GM12874 (cell line): ENCODE measurements around the gene NLRC3.

Source experiments
- TF ChIP-seq, protein P1 (sequence below): IDR thresholded peaks from 2 replicates; pipeline ENCODE4 v1.5.1; 2011; ENCODE audit warnings: low read depth, mild to moderate bottlenecking, control low read depth, low read length, moderate library complexity; ENCODE audit not compliant: insufficient read depth

Gene NLRC3

DNA sequence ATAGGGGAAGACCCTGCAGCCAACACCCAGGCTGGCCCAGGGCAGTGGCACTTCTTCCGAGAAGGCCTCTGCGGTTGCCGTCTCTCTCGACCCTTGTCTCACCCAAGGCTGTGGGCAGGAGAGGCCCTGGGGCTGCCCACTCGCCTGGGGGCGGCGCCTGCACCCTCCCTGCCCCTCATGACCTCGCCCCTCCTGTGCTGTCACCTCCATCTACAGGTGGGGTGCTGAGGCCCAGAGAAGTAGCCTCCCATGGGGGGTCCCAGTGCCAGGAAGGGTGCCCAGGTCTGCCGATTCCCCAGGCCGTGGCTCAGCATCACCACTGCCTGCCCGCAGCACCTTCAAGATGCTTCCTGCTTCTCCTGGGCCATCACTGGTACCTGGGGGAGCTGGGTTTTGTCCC is 992 bp downstream of the NLRC3 start:
- TF ChIP-seq, protein P1, sequence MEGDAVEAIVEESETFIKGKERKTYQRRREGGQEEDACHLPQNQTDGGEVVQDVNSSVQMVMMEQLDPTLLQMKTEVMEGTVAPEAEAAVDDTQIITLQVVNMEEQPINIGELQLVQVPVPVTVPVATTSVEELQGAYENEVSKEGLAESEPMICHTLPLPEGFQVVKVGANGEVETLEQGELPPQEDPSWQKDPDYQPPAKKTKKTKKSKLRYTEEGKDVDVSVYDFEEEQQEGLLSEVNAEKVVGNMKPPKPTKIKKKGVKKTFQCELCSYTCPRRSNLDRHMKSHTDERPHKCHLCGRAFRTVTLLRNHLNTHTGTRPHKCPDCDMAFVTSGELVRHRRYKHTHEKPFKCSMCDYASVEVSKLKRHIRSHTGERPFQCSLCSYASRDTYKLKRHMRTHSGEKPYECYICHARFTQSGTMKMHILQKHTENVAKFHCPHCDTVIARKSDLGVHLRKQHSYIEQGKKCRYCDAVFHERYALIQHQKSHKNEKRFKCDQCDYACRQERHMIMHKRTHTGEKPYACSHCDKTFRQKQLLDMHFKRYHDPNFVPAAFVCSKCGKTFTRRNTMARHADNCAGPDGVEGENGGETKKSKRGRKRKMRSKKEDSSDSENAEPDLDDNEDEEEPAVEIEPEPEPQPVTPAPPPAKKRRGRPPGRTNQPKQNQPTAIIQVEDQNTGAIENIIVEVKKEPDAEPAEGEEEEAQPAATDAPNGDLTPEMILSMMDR: no peak

GRCh38 chr16:3575491-3575890 is 1.7 kb downstream of the NLRC3 start:
- TF ChIP-seq, protein P1: no peak

GRCh38 chr16:3574195-3574594 is 3.0 kb downstream of the NLRC3 start:
- TF ChIP-seq, protein P1: no peak

GRCh38 chr16:3573146-3573815 is 3.9 kb downstream of the NLRC3 start:
- TF ChIP-seq, protein P1: no peak

GRCh38 chr16:3570420-3571062 is 6.7 kb downstream of the NLRC3 start:
- TF ChIP-seq, protein P1: no peak

- TF ChIP-seq, protein P1: no peak
Observed at GRCh38 chr16:3569851-3570250, 7.4 kb downstream of the NLRC3 start.

DNA sequence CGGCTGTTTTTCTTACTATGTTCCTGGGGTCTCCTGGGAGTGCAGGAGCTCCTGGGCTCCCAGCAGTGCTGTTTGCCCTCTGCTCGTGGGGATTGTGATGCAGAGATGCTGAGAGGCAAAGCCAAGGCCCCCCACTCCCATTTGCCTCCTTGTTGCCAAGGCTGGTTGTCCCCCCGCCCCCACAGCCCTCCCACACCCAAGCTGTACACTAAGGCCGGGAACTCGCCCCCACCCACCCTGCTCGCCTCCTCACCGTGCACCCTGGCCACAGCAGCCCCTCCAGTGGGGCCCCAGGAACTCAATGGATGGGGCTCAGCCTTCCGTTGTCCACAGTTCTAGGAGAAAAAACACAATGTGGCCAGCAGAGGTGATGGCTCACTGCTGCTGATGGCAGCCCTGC is 10.2 kb downstream of the NLRC3 start:
- TF ChIP-seq, protein P1: no peak
